K562 (cell line): ENCODE data around the gene CDS2. TPM values are rescaled to one million over a fixed set of nuclear protein-coding genes. Genes with fewer than 3 reads are reported as not detected.

Experiments used
- ZNF830 ChIP-seq: fragments of 250-450 bp; sonication (Bioruptor Pico); IDR thresholded peaks from 2 replicates; pipeline ENCODE4 v1.5.0; 2021; ENCODE audit warnings: mild to moderate bottlenecking
- polyA plus RNA-seq, 8 experiments: library from polyadenylated mRNA; depleted of rRNA in 4 of 8; stranded (reverse) in 5 of 8; unstranded in 3 of 8; fragments of >200 nt; fragmentation: Nextera tagmentation in 2 of 8; fragmentation: Illumina TruSeq in 1 of 8; extraction: Ambion mirVana in 2 of 8; extraction: Trizol in 1 of 8; gene quantifications; 2 replicates each; pipeline versions ENCODE4 v1.2.1 to v1.2.3, GENCODE V29; 2011 to 2014; ENCODE audit warnings: inconsistent platforms in 1 of 8, missing spikeins in 1 of 8
- total RNA-seq, 7 experiments: library from RNA; depleted of rRNA in 6 of 7; stranded (reverse); fragments of >200 nt in 6 of 7; fragmentation: Illumina TruSeq in 2 of 7; extraction: Trizol in 2 of 7; gene quantifications; 2 replicates each; pipeline versions ENCODE4 v1.2.1 to v1.2.3, GENCODE V29; 2011 to 2021; ENCODE audit warnings: low replicate concordance in 1 of 7
- TF ChIP-seq, protein P1 (sequence below): fragments of 450-650 bp; IDR thresholded peaks from 2 replicates; pipeline ENCODE4 v1.6.1; 2016; ENCODE audit warnings: mild to moderate bottlenecking, moderate library complexity

Gene CDS2
- total and polyA plus RNA-seq, 9 of the 15 experiments (the other 6 are each of a cell fraction or from before 2014, with no cell fraction given): 6.4 to 46.4 (median 12.2) TPM

DNA sequence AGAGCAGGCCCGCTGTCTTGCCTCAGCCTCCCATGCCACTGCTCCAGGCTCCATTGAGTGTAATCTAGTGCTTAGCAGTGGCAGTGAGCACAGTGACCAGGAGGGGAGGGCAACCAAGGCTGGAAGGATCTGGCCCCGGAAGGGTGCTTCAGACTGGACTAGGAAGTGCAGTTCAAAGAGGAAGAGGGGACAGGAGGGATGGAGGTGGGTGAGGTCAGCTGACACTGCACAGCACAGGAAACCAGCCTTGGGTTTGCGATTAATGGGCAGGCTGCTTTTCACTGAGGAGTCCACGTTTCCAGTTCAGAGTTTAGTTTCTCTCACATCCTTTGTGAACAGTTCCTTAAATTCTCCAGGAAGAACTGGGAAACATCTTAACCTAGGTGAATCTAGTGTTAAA is 46.9 kb downstream of the CDS2 start (continued):
- TF ChIP-seq, protein P1, sequence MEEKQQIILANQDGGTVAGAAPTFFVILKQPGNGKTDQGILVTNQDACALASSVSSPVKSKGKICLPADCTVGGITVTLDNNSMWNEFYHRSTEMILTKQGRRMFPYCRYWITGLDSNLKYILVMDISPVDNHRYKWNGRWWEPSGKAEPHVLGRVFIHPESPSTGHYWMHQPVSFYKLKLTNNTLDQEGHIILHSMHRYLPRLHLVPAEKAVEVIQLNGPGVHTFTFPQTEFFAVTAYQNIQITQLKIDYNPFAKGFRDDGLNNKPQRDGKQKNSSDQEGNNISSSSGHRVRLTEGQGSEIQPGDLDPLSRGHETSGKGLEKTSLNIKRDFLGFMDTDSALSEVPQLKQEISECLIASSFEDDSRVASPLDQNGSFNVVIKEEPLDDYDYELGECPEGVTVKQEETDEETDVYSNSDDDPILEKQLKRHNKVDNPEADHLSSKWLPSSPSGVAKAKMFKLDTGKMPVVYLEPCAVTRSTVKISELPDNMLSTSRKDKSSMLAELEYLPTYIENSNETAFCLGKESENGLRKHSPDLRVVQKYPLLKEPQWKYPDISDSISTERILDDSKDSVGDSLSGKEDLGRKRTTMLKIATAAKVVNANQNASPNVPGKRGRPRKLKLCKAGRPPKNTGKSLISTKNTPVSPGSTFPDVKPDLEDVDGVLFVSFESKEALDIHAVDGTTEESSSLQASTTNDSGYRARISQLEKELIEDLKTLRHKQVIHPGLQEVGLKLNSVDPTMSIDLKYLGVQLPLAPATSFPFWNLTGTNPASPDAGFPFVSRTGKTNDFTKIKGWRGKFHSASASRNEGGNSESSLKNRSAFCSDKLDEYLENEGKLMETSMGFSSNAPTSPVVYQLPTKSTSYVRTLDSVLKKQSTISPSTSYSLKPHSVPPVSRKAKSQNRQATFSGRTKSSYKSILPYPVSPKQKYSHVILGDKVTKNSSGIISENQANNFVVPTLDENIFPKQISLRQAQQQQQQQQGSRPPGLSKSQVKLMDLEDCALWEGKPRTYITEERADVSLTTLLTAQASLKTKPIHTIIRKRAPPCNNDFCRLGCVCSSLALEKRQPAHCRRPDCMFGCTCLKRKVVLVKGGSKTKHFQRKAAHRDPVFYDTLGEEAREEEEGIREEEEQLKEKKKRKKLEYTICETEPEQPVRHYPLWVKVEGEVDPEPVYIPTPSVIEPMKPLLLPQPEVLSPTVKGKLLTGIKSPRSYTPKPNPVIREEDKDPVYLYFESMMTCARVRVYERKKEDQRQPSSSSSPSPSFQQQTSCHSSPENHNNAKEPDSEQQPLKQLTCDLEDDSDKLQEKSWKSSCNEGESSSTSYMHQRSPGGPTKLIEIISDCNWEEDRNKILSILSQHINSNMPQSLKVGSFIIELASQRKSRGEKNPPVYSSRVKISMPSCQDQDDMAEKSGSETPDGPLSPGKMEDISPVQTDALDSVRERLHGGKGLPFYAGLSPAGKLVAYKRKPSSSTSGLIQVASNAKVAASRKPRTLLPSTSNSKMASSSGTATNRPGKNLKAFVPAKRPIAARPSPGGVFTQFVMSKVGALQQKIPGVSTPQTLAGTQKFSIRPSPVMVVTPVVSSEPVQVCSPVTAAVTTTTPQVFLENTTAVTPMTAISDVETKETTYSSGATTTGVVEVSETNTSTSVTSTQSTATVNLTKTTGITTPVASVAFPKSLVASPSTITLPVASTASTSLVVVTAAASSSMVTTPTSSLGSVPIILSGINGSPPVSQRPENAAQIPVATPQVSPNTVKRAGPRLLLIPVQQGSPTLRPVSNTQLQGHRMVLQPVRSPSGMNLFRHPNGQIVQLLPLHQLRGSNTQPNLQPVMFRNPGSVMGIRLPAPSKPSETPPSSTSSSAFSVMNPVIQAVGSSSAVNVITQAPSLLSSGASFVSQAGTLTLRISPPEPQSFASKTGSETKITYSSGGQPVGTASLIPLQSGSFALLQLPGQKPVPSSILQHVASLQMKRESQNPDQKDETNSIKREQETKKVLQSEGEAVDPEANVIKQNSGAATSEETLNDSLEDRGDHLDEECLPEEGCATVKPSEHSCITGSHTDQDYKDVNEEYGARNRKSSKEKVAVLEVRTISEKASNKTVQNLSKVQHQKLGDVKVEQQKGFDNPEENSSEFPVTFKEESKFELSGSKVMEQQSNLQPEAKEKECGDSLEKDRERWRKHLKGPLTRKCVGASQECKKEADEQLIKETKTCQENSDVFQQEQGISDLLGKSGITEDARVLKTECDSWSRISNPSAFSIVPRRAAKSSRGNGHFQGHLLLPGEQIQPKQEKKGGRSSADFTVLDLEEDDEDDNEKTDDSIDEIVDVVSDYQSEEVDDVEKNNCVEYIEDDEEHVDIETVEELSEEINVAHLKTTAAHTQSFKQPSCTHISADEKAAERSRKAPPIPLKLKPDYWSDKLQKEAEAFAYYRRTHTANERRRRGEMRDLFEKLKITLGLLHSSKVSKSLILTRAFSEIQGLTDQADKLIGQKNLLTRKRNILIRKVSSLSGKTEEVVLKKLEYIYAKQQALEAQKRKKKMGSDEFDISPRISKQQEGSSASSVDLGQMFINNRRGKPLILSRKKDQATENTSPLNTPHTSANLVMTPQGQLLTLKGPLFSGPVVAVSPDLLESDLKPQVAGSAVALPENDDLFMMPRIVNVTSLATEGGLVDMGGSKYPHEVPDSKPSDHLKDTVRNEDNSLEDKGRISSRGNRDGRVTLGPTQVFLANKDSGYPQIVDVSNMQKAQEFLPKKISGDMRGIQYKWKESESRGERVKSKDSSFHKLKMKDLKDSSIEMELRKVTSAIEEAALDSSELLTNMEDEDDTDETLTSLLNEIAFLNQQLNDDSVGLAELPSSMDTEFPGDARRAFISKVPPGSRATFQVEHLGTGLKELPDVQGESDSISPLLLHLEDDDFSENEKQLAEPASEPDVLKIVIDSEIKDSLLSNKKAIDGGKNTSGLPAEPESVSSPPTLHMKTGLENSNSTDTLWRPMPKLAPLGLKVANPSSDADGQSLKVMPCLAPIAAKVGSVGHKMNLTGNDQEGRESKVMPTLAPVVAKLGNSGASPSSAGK: no peak
- TF ChIP-seq ZNF830 (CRISPR knock-in tag): no peak
